Fibroblast of lung (primary cell): ENCODE measurements around the gene NFATC2. TPM values are rescaled to one million over a fixed set of nuclear protein-coding genes. Genes with fewer than 3 reads are reported as not detected.
A peak's percentile ranks its signal among the peaks of the same experiment; 100 is the strongest.

Experiments used
- DNase-seq, 2 donors: peaks; one replicate each; pipeline versions ENCODE4 v3.0.0 to v3.0.0-alpha.2; 2010; ENCODE audit warnings: low read depth in 2 of 2
- H2AFZ ChIP-seq: 2 replicates; pipeline ENCODE4 v1.5.1; 2012; ENCODE audit warnings: low read length, control low read depth, inconsistent platforms
- H3K27ac ChIP-seq: 2 replicates; pipeline ENCODE4 v1.5.1; 2011; ENCODE audit warnings: low read length, control low read depth; ENCODE audit not compliant: insufficient read depth
- H3K27me3 ChIP-seq: 2 replicates; pipeline ENCODE4 v1.5.1; 2011; ENCODE audit warnings: mild to moderate bottlenecking, low read length; ENCODE audit not compliant: control insufficient read depth, insufficient read depth
- H3K36me3 ChIP-seq: 2 replicates; pipeline ENCODE4 v1.5.1; 2011; ENCODE audit warnings: low read length; ENCODE audit not compliant: control insufficient read depth, insufficient read depth
- H3K4me1 ChIP-seq: 2 replicates; pipeline ENCODE4 v1.5.1; 2011; ENCODE audit warnings: low read length; ENCODE audit not compliant: control insufficient read depth, insufficient read depth; ENCODE audit errors: extremely low read depth
- H3K4me2 ChIP-seq: 2 replicates; pipeline ENCODE4 v1.5.1; 2011; ENCODE audit warnings: low read length, control low read depth; ENCODE audit not compliant: insufficient read depth; ENCODE audit errors: extremely low read depth
- H3K4me3 ChIP-seq, 4 experiments: fragments of 200-600 bp in 1 of 4; sonication (generic) in 1 of 4; replicated peaks in 1 of 4; 2 replicates each; pipeline ENCODE4 v1.5.1; 2011 to 2016; ENCODE audit warnings: low read length in 4 of 4, low read depth in 3 of 4, mild to moderate bottlenecking in 3 of 4, control low read depth in 2 of 4, inconsistent platforms in 1 of 4, mixed read lengths in 1 of 4; ENCODE audit not compliant: insufficient read depth in 1 of 4; ENCODE audit errors: control extremely low read depth in 1 of 4
- H3K79me2 ChIP-seq: 2 replicates; pipeline ENCODE4 v1.5.1; 2012; ENCODE audit warnings: mild to moderate bottlenecking, low read length, inconsistent platforms; ENCODE audit not compliant: control insufficient read depth, insufficient read depth
- H3K9ac ChIP-seq: 2 replicates; pipeline ENCODE4 v1.5.1; 2011; ENCODE audit warnings: mild to moderate bottlenecking, low read length, control low read depth; ENCODE audit not compliant: insufficient read depth
- H3K9me3 ChIP-seq: 2 replicates; pipeline ENCODE4 v1.5.1; 2012; ENCODE audit warnings: low read depth, low read length; ENCODE audit not compliant: control insufficient read depth, insufficient read depth
- H4K20me1 ChIP-seq: 2 replicates; pipeline ENCODE4 v1.5.1; 2011; ENCODE audit warnings: low read length; ENCODE audit not compliant: control insufficient read depth, insufficient read depth; ENCODE audit errors: extremely low read depth
- CTCF ChIP-seq, 2 donors: IDR thresholded peaks in 1 of 2; conservative IDR thresholded peaks in 1 of 2; 1 replicate in 1 of 2; 2 replicates in 1 of 2; pipeline ENCODE4 v1.5.1; 2011 to 2012; ENCODE audit warnings: low read length in 2 of 2, control low read depth in 1 of 2, inconsistent platforms in 1 of 2, low read depth in 1 of 2, mild to moderate bottlenecking in 1 of 2
- EZH2 ChIP-seq: IDR thresholded peaks from 2 replicates; pipeline ENCODE4 v1.5.1; 2012; ENCODE audit warnings: low read length, control low read depth, mild to moderate bottlenecking; ENCODE audit errors: missing control alignments
- polyA plus RNA-seq, 2 donors: library from polyadenylated mRNA; depleted of rRNA in 1 of 2; stranded (reverse) in 1 of 2; unstranded in 1 of 2; fragments of >200 nt; gene quantifications; 2 replicates each; pipeline ENCODE4 v1.2.1, GENCODE V29; 2011 to 2012; ENCODE audit warnings: missing spikeins in 1 of 2
- total RNA-seq: library from RNA; depleted of rRNA; stranded (reverse); fragments of >200 nt; gene quantifications from 2 replicates; pipeline ENCODE4 v1.2.1, GENCODE V29; 2014

Gene NFATC2
- total and polyA plus RNA-seq, 2 donors (not counting 1 experiment from before 2014, with no cell fraction given): 0.50 to 1.2 TPM

DNA sequence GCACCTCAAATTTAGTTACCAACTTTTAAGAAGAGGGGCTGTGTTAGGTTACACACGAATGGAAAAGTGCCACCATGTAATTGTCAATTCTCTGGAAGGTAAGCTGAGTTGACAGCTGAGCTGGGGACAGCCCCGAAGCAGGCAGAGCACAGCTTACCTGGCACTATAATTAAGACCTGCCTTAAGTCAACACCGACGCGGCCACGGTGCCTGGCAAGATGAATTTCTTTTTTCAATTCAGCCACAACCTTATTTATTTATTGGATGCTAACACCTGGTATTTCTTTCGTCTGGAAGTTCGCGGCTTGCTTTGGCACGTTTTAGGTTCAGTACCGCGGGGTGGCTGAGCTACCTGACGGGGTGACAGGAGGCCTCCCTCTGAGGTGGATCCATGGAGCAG, 40.6 kb upstream of the NFATC2 start:
- Histone ChIP-seq H3K4me3 (no peak overlapping the region), H2AFZ (no peak overlapping the region), H3K79me2 (no peaks in the 10 kb centered on the region), H3K9ac (no peak overlapping the region), H3K4me2 (no peak overlapping the region), H3K36me3 (no peaks in the 10 kb centered on the region), H3K4me1 (peaks cover 2% of the 10 kb centered on the region), H3K27me3 (no peaks in the 10 kb centered on the region), H3K9me3 (no peaks in the 10 kb centered on the region), H4K20me1 (no peaks in the 10 kb centered on the region), H3K27ac (no peak overlapping the region)
- no peak for DNase-seq
- TF ChIP-seq CTCF (conservative IDR thresholded peaks at IDR 0.05 in 1 of 2, IDR thresholded peaks at IDR 0.05 in 1 of 2; ENCODE audit: low read depth in 1 of 2, low read length in 2 of 2) (no peak), EZH2 (no peak)

GRCh38 chr20:51581571-51581970, 39.1 kb upstream of the NFATC2 start:
- Histone ChIP-seq H3K27ac (no peak overlapping the region), H3K9me3 (no peaks in the 10 kb centered on the region), H3K79me2 (no peaks in the 10 kb centered on the region), H2AFZ (no peak overlapping the region), H3K27me3 (peaks cover 6% of the 10 kb centered on the region), H4K20me1 (no peaks in the 10 kb centered on the region), H3K36me3 (no peaks in the 10 kb centered on the region), H3K4me1 (peaks cover 2% of the 10 kb centered on the region), H3K9ac (no peak overlapping the region), H3K4me3 (no peak overlapping the region), H3K4me2 (no peak overlapping the region)
- no peak for TF ChIP-seq CTCF (conservative IDR thresholded peaks at IDR 0.05 in 1 of 2, IDR thresholded peaks at IDR 0.05 in 1 of 2; ENCODE audit: low read depth in 1 of 2, low read length in 2 of 2)
- TF ChIP-seq EZH2: no peak
- DNase-seq: no peak

DNA sequence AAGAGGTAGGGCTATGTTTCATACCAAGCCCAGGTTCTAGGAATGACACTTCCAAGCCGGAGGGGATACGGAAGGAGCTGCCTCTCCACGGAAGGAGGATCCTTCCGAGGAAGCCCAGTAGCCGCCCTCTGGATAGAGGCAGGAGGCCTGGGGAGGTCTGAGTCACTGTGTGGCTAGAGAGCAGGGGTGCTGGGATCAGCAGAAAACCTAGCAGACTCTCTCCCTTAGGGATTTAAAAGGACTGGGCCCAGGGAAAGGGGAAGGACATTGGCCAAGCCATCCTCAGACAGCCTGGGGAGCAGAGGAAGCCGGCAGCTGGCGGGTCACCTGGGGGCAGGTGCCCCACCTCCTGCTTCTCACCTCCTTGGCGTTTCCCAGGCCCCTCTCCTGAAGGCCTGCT, 36.6 kb upstream of the NFATC2 start:
- H3K27me3 ChIP-seq: peaks cover 6% of the 10 kb centered on the region
- no peak overlapping the region for H3K9ac ChIP-seq
- no peak overlapping the region for H3K4me2 ChIP-seq
- no peaks in the 10 kb centered on the region for H3K9me3 ChIP-seq
- no peaks in the 10 kb centered on the region for H3K4me1 ChIP-seq
- DNase-seq: peak in 1 of 2 donors; percentile 69
- H2AFZ ChIP-seq: no peak overlapping the region
- no peak for TF ChIP-seq CTCF (conservative IDR thresholded peaks at IDR 0.05 in 1 of 2, IDR thresholded peaks at IDR 0.05 in 1 of 2; ENCODE audit: low read depth in 1 of 2, low read length in 2 of 2)
- no peak for TF ChIP-seq EZH2
- no peaks in the 10 kb centered on the region for H3K79me2 ChIP-seq
- H3K36me3 ChIP-seq: no peaks in the 10 kb centered on the region
- no peak overlapping the region for H3K27ac ChIP-seq
- no peak overlapping the region for H3K4me3 ChIP-seq
- H4K20me1 ChIP-seq: no peaks in the 10 kb centered on the region
